ENCODE measurements around the gene YIPF7.
A peak's percentile ranks its signal among the peaks of the same experiment; 100 is the strongest.

The YIPF7 gene

GRCh38 chr4:44678094-44679041, 26.9 kb upstream of the YIPF7 start, which contains the start of gene GUF1:
TSS of gene GUF1 (plus strand) at chr4:44678420. CDS start at chr4:44678623, 203 bp downstream.
- DNase-seq (ENCODE audit: low read depth): peak; percentile 94
- TF ChIP-seq POLR2A (IDR thresholded peaks at IDR 0.05; ENCODE audit: extremely low read depth, insufficient read length): peak; percentile 92
- no peak for TF ChIP-seq CTCF (IDR thresholded peaks at IDR 0.05; ENCODE audit: low read depth, low read length)
- TF ChIP-seq MAX (IDR thresholded peaks at IDR 0.05; ENCODE audit: low read depth, low read length): peak; percentile 80
- TF ChIP-seq MYC (IDR thresholded peaks at IDR 0.05; ENCODE audit: low read depth, low read length): peak; percentile 82
- peak within 1 kb of the TSS; percentile 95 for H3K4me3 ChIP-seq (ENCODE audit: low read depth, low read length)

- no peak for TF ChIP-seq POLR2A (IDR thresholded peaks at IDR 0.05; ENCODE audit: extremely low read depth, insufficient read length)
- TF ChIP-seq CTCF (IDR thresholded peaks at IDR 0.05; ENCODE audit: low read depth, low read length): no peak
- no peak for TF ChIP-seq MYC (IDR thresholded peaks at IDR 0.05; ENCODE audit: low read depth, low read length)
- TF ChIP-seq MAX (IDR thresholded peaks at IDR 0.05; ENCODE audit: low read depth, low read length): no peak
- no peak for DNase-seq (ENCODE audit: low read depth)
- H3K4me3 ChIP-seq (ENCODE audit: low read depth, low read length): no peak overlapping the region
Observed at GRCh38 chr4:44675366-44675765, 23.9 kb upstream of the YIPF7 start.

GRCh38 chr4:44674471-44674870, 23.0 kb upstream of the YIPF7 start:
- peak; percentile 14 for DNase-seq (ENCODE audit: low read depth)
- H3K4me3 ChIP-seq (ENCODE audit: low read depth, low read length): no peak overlapping the region
- TF ChIP-seq POLR2A (IDR thresholded peaks at IDR 0.05; ENCODE audit: extremely low read depth, insufficient read length) (no peak), CTCF (IDR thresholded peaks at IDR 0.05; ENCODE audit: low read depth, low read length) (no peak), MYC (IDR thresholded peaks at IDR 0.05; ENCODE audit: low read depth, low read length) (no peak), MAX (IDR thresholded peaks at IDR 0.05; ENCODE audit: low read depth, low read length) (no peak)

- TF ChIP-seq POLR2A (IDR thresholded peaks at IDR 0.05; ENCODE audit: extremely low read depth, insufficient read length) (no peak), MYC (IDR thresholded peaks at IDR 0.05; ENCODE audit: low read depth, low read length) (no peak), MAX (IDR thresholded peaks at IDR 0.05; ENCODE audit: low read depth, low read length) (no peak), CTCF (IDR thresholded peaks at IDR 0.05; ENCODE audit: low read depth, low read length) (no peak)
- no peak for DNase-seq (ENCODE audit: low read depth)
- no peak overlapping the region for H3K4me3 ChIP-seq (ENCODE audit: low read depth, low read length)
Observed at GRCh38 chr4:44671636-44672035, 20.2 kb upstream of the YIPF7 start.

GRCh38 chr4:44670506-44671199, 19.2 kb upstream of the YIPF7 start:
- TF ChIP-seq POLR2A (IDR thresholded peaks at IDR 0.05; ENCODE audit: extremely low read depth, insufficient read length) (no peak), MYC (IDR thresholded peaks at IDR 0.05; ENCODE audit: low read depth, low read length) (no peak), CTCF (IDR thresholded peaks at IDR 0.05; ENCODE audit: low read depth, low read length) (no peak), MAX (IDR thresholded peaks at IDR 0.05; ENCODE audit: low read depth, low read length) (no peak)
- DNase-seq (ENCODE audit: low read depth): no peak
- H3K4me3 ChIP-seq (ENCODE audit: low read depth, low read length): no peak overlapping the region

Measured in NB4 (cell line).